HG03439 (cell line): ENCODE results near the gene USH2A.
A peak's percentile ranks its signal among the peaks of the same experiment; 100 is the strongest.
"Not testable (repeated sequence)": the region's sequence is repeated elsewhere in the genome, so short reads cannot be mapped to it uniquely, and the experiment has no call there.

Experiments used
- ATAC-seq: cut with Tn5 transposase; IDR thresholded peaks from one replicate; pipeline ENCODE4 v1.9.1; 2021; ENCODE audit warnings: mild to moderate bottlenecking, moderate library complexity; ENCODE audit not compliant: unreplicated experiment

Gene USH2A

GRCh38 chr1:216049741-216050430 lies 373.4 kb downstream of the USH2A start:
- ATAC-seq, result no peak

DNA sequence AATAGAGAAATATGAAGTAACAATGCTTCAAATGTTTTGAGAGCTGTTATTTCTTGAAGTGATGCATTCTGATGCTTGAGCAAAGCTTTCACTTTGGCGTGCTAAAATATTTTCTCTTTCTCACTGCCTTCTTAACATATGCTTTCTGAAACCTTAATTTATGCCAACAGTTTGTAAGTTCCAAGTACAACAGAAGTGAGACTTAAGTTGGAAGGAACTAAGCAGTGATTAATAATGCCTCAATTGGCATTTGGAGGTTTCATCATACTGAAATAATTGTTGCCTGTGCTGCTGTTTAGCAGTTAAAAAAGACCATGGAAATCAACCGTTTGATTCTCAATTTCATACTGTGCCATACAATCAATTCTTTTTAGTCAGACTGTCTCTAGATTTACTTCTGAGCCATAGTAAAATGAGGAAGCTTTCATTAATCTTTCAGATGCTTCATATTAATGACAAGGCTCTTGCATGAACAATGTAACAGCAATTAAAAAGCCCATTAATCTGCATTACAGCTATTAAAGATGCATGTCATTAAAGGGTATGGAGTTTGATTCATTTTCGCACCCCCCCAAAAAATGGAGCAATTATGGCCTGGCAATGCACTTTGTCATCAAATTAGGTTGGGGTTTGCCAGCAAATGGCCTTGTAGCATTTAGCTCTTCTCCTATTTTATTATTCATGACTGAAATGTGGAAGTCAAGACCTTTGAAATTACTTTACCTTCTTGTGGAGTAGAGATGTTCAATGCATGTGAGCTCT lies 375.3 kb downstream of the USH2A start:
- no peak for ATAC-seq

GRCh38 chr1:216046336-216046735 lies 376.9 kb downstream of the USH2A start:
- ATAC-seq, result no peak

DNA sequence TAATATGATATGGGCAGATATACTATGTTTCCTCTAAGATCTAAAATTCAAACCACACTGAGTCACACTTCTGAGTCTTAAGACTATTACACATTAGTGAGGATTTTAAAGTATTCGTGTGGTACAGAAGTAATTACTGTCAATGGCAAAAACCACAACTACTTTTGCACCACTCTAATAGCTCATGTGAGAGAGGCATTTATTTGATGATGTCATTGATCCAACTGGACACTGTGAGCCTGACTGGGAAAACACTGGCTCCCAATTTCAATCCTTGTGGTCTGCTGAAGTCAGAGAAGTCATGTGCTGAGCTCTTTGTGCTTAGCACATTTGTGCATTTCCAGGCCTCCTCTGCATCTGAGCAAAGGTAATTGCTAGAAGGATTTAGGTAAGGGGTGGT lies 377.8 kb downstream of the USH2A start:
- ATAC-seq, result no peak

DNA sequence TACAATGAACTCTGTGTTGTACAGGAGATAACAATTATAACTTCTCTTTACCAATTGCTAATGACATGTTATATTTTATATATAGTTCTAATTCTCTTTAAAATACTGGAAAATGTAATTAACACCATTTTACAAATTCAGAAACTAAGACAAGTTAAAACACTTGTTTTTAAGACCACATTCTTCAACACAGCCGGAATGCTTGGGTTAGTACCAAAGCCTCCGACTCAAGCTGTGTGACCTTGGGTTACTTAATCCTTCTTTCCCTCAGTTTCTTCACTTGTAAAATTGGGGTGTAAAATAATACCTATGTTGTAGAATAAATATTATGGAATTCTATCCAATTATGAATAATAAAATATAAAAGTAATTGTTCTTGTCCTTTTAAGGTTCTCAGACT lies 378.7 kb downstream of the USH2A start:
- ATAC-seq, result no peak

DNA sequence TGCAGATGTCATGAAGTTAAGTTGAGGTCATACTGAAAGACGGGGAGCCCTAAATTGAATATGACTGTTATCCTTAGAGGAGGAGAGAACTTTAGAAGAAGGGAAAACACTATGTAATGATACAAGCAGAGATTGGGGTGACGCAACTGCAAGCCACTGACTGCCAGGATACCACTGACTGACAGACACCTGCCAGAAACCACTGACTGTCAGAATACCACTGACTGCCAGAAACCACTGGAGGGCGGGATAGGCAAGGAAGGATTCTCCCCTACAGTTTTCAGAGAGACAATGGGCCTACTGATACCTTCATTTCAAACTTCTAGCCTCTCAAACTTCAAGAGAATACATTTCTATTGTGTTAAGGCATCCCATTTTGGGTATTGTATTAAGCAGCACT lies 388.7 kb downstream of the USH2A start:
- no peak for ATAC-seq

DNA sequence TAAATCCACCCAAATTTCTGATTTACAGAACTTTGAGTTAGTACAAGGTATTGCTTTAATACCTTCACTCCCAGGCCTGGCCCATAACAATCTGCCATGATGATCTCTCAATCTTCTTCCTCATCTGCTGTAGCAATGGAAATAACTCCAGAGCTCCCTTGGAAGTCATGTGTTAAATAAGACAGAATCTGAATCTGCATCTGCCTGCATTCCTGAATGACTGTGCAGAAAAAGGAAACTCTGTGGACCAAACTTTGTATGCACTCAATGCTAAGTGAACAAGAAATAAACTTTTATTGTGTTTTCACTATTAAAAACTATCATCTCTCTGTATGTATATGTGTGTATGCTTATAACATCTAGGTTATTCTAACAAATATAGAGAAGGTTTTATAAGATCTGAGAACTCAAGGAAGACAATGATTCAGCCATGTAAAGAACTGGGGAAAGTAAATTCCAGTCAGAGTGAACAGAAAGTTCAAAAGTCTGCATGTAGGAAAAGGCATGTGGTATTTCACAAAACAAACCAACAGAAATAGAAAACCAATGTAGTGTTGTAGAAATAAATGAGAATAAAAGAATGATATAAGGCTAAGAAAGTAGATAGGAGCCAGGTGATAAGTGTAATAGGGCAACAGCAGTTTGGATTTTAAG lies 390.2 kb downstream of the USH2A start:
- ATAC-seq, result no peak

DNA sequence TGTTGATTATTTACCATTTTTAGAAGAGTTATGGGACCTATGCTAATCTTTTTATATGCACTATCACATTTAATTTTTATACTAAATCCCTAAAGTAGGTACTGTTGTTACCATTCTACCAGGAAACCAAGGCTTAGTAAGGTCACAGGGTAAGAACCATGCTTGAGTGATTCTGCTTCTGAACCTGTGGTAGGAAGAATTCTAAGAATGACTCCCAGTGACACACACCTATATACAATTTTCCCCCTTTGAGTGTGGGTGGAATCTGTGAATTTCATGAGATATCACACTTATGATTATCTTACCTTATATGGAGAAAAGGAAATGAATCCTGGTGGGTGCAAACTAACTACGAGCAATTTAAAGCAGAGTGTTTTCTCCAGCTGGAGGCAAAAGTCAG lies 391.0 kb downstream of the USH2A start:
- ATAC-seq, result no peak

- ATAC-seq, result no peak
Measured at GRCh38 chr1:216028631-216029030, 394.6 kb downstream of the USH2A start.

DNA sequence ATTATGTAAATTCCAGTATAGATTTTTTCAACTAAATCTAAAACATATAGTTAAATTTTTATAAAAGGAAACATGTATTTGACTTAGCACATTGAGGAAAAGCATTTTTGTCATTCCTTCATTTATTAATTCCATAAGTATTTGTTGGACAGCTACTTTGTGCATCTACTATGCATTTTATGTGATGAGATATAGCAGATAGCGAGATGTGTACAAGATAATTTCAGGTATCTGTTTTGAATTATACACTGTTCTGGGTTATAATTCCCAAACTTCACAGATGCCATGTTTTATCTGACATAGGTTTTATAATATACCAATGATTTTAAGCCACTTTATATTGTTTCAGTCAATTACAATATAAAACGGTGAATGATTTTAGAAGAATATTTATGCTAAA lies 398.7 kb downstream of the USH2A start:
- no peak for ATAC-seq

GRCh38 chr1:216020743-216021345 lies 402.4 kb downstream of the USH2A start:
- ATAC-seq, result no peak

DNA sequence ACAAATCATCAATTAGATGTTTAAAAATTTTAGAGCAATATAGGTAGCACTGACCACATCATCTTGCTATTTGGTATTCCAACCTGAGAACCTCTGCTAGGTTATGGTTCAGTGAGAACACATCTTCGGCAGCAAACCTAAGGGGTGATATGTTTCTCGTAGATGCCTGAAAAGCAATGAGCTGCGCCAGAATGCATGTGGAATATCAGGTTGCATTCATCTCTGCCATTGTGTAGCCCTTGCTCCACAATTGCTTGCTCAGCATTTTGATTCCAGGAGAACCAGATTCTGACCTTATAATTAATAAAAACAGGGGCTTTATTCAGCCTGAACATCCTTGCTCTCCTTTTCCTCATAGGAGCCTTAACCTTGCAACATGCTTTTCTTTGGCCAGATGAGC lies 408.1 kb downstream of the USH2A start:
- no peak for ATAC-seq

- ATAC-seq, result no peak
Measured at GRCh38 chr1:216014086-216014485, 409.2 kb downstream of the USH2A start.

DNA sequence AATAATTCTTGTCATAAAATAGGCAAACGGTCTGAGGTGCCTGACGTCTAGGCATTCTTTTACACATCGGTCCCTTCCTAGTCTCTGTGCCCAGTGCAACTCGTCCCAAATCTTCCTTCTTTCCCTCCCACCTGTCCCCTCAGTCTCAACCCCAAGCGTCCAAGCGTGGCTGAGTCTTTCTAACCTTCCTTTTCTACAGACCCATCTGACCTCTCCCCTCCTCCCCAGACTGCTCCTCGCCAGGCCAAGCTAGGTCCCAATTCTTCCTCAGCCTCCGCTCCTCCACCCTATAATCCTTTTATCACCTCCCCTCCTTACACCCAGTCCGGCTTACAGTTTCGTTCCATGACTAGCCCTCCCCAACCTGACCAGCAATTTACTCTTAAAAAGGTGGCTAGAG lies 413.8 kb downstream of the USH2A start:
- not testable (repeated sequence) for ATAC-seq

DNA sequence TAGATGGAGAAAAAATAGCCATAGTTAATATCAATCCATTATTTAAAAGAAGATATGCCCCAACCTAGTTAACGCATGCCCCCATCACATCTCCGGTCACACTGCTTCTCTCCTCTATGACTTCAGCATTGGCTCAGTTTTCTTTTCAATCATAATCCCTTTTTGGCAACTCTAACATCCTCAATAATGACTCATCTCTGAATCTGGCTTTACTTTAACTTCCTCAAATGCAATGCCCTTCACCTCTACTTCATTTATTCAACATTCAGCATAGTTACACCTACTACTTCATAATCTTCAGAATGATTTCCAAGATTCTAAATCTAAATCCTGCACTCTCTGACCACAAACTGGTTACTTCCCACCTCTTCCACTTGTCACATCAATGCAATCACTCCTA lies 417.3 kb downstream of the USH2A start:
- ATAC-seq, result peak; percentile 92

DNA sequence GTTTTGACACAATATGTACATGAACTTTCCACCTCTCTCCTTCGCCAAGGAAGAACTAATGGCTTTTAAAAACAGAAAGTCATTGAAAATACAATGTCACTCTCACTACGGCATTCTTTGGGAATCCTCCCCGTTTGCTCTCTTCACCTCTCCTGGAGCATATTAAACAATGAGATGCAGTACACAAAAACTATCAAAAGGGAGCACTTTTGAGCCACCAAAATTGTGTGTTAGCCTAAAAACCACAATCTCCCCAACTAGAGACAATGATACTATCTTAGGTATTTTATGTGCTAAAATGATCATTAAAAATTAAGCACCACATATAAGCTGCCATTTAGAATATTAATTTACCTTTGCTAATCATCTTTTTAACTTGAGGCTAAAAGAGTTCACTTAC lies 430.6 kb downstream of the USH2A start:
- ATAC-seq, result no peak

- ATAC-seq, result no peak
Measured at GRCh38 chr1:215987092-215987875, 436.0 kb downstream of the USH2A start.

DNA sequence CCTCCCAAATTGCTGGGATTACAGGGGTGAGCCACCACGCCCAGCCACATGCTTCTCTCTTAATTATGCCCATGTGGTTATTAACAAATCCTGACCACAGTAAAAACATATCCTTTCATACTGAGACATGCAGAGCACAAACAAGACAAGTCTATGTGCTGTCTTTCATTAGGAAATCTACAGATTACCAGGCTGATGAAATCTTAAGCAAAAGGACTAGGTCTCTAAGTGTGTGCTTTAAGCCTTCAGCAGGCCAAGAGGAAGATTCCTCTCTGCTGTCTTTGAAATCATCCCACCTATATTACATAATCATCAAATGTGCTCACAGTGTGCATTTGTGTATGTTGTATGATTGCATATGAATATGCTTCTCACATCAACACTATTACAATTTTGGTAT lies 436.8 kb downstream of the USH2A start:
- ATAC-seq, result no peak

DNA sequence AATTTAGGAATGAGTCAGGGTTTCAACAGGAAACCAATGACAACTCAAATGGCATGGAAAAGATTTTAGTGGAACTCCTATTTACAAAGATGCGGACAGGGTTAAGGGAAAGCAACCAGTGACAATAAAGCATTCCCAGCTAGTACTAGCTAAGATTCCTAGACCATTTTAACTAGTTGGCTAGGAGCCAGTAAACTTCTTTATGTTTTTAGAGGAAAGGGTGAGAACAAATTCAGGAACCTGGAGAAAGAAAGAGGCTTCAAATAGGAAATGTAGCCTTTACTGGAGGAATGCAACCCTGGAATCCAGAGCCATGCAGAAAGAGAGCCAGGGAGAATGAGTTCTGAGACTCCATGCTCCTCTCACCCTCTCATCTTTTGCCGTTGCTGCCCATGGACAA lies 439.6 kb downstream of the USH2A start:
- ATAC-seq, result no peak

- ATAC-seq, result no peak
Measured at GRCh38 chr1:215971793-215972441, 451.3 kb downstream of the USH2A start.
